GM10266 (cell line): ENCODE data around the gene STRADB.
"Not testable (repeated sequence)": the region's sequence is repeated elsewhere in the genome, so short reads cannot be mapped to it uniquely, and the experiment has no call there.

Source experiments
- DNase-seq: peaks from one replicate; pipeline ENCODE4 v3.0.0; 2012; ENCODE audit errors: extremely low spot score
- TF ChIP-seq, protein P1 (sequence below): IDR thresholded peaks from 2 replicates; pipeline ENCODE4 v1.5.1; 2012; ENCODE audit warnings: mild to moderate bottlenecking, low read depth; ENCODE audit not compliant: control insufficient read depth, insufficient read depth; ENCODE audit errors: missing control alignments

Gene STRADB

DNA sequence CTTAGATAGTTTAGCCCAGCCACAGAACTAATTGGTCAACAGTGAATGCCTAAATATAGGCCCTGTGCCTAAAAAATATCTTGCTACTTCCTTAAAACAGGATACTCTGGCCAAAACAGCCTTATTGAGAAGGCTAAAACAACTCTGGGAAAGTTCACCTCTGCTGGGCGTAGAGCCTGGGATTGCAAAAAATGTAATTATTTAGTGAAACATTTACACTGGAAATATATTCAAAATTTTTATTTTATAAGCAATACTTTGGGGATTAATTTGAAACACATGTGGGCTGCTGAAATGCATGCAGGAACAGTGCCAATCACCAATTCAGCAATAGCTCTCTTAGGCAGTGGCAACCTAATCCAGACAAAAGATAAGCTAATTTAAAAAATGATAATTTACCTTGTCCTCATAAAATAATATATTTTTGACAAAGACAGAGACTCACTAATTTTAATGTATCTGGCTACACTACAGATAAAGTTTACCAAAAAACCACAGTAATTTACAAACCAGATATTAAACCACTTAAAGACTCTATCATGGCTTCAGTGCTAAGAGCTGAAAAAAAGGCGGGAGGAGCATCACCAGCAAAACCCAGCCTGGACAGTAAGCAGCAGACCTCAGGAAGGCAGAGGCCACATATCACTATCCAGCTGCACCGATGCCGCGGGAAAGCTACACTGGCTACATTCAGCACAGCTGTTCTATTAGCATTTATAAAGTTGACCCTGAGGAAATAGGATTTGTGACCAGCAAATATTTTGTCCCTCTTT is 18.7 kb upstream of the STRADB start:
- TF ChIP-seq, protein P1, sequence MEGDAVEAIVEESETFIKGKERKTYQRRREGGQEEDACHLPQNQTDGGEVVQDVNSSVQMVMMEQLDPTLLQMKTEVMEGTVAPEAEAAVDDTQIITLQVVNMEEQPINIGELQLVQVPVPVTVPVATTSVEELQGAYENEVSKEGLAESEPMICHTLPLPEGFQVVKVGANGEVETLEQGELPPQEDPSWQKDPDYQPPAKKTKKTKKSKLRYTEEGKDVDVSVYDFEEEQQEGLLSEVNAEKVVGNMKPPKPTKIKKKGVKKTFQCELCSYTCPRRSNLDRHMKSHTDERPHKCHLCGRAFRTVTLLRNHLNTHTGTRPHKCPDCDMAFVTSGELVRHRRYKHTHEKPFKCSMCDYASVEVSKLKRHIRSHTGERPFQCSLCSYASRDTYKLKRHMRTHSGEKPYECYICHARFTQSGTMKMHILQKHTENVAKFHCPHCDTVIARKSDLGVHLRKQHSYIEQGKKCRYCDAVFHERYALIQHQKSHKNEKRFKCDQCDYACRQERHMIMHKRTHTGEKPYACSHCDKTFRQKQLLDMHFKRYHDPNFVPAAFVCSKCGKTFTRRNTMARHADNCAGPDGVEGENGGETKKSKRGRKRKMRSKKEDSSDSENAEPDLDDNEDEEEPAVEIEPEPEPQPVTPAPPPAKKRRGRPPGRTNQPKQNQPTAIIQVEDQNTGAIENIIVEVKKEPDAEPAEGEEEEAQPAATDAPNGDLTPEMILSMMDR = no peak
- DNase-seq = no peak

DNA sequence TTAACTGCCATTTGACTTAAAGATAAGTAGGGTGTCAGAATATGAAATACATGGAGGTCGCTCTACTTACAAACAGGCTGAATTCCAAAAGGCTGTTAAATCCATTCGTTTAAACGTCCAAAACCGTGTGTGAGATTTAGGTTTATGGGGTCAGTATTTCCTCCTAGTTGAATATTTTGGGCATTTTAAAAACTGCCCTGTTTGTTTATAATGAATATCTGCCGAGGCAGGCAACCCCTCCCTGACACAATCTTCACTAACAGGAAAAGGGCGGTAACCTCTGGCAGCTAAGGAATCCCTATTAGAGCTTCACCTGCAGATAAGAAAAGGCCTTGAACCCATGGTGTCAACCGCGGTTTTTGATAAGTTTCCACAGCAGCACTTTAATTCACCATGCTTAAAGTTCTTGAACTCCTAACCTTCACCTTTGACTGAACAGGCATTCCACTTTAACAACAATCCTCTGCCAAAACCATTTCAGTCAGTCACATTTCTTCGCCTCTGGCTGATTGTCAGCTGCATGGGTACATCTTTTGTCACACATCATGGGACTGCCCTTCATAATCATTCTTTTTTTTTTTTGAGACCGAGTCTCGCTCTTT is 18.0 kb upstream of the STRADB start:
- no peak for DNase-seq
- TF ChIP-seq, protein P1 = no peak

- DNase-seq = no peak
- TF ChIP-seq, protein P1 = no peak
Observed at GRCh38 chr2:201436141-201436540, 15.4 kb upstream of the STRADB start.

GRCh38 chr2:201439336-201439922 is 12.1 kb upstream of the STRADB start:
- DNase-seq = not testable (repeated sequence)

- TF ChIP-seq, protein P1 = no peak
- no peak for DNase-seq
Observed at GRCh38 chr2:201440182-201440581, 11.4 kb upstream of the STRADB start.

DNA sequence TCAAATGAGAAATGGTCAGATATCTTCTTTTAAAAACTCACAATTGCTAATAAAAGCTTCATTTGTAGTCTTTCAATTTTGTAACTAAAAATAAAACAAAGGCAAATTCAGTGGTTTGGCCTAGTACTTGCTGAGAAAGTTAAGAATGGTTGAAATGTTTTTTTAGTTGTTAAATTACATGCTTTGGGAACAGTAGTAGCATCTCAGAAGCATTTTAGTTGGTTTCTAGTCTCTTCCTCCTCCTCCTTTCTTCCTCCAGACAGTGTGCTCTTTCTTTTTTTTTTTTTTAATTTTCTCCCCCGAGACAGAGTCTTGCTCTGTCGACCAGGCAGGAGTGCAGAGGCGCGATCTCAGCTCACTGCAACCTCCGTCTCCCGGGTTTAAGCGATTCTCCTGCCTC is 10.1 kb upstream of the STRADB start:
- DNase-seq = no peak

GRCh38 chr2:201444746-201445465 is 6.6 kb upstream of the STRADB start:
- TF ChIP-seq, protein P1 = no peak
- no peak for DNase-seq

More for the DNA sequence above, 10.1 kb upstream of the STRADB start:
- TF ChIP-seq, protein P1 = no peak
